K562 (cell line): Measurements from ENCODE around the gene PAIP1. TPM values are rescaled to one million over a fixed set of nuclear protein-coding genes. Genes with fewer than 3 reads are reported as not detected.

Experiments used
- ATF2 ChIP-seq: sonication (generic); formaldehyde crosslinking; IDR thresholded peaks from 2 replicates; pipeline ENCODE4 v1.8.1; 2022; ENCODE audit warnings: missing genetic modification reagents
- BMI1 ChIP-seq: fragments of 150-350 bp; IDR thresholded peaks from 2 replicates; pipeline ENCODE4 v1.6.1; 2014; ENCODE audit warnings: low read length
- BRCA1 ChIP-seq, 2 experiments: fragments of 450-650 bp in 1 of 2; sonication (generic) in 1 of 2; formaldehyde crosslinking in 1 of 2; IDR thresholded peaks; 2 replicates each; pipeline versions ENCODE4 v1.5.0 to v1.6.1; 2017 to 2020; ENCODE audit warnings: mild to moderate bottlenecking in 1 of 2, missing genetic modification reagents in 1 of 2
- E2F6 ChIP-seq, 2 experiments: IDR thresholded peaks; 2 replicates each; pipeline ENCODE4 v1.6.1; 2011; ENCODE audit warnings: borderline replicate concordance in 1 of 2, control low read depth in 1 of 2, low read depth in 1 of 2, low read length in 1 of 2, mild to moderate bottlenecking in 1 of 2, mixed read lengths in 1 of 2, moderate library complexity in 1 of 2; ENCODE audit not compliant: insufficient read depth in 1 of 2, insufficient read length in 1 of 2, poor library complexity in 1 of 2, severe bottlenecking in 1 of 2; ENCODE audit errors: extremely low read depth in 1 of 2
- FUS ChIP-seq: fragments of 200-400 bp; formaldehyde crosslinking; optimal IDR thresholded peaks from 2 replicates; pipeline ENCODE3; 2017; ENCODE audit warnings: low read depth, low read length
- HMGN3 ChIP-seq: IDR thresholded peaks from 2 replicates; pipeline ENCODE4 v1.6.1; 2011; ENCODE audit warnings: borderline replicate concordance, low read depth, mild to moderate bottlenecking, mixed read lengths, low read length; ENCODE audit not compliant: insufficient read length; ENCODE audit errors: extremely low read depth
- MCM5 ChIP-seq: fragments of 450-650 bp; IDR thresholded peaks from 2 replicates; pipeline ENCODE4 v1.6.1; 2016; ENCODE audit warnings: low read depth
- RREB1 ChIP-seq: fragments of 250-450 bp; sonication (Bioruptor Pico); IDR thresholded peaks from 2 replicates; pipeline ENCODE4 v1.4.0; 2020
- RUNX1 ChIP-seq: sonication (generic); IDR thresholded peaks from 2 replicates; pipeline ENCODE4 v1.6.1; 2016; ENCODE audit warnings: antibody characterized with exemption, low read depth
- SREBF2 ChIP-seq: sonication (generic); formaldehyde crosslinking; IDR thresholded peaks from 2 replicates; pipeline ENCODE4 v1.4.0; 2020; ENCODE audit warnings: mild to moderate bottlenecking, missing genetic modification reagents
- TAF9B ChIP-seq: fragments of 450-650 bp; IDR thresholded peaks from 2 replicates; pipeline ENCODE4 v1.6.1; 2018; ENCODE audit warnings: mild to moderate bottlenecking; ENCODE audit not compliant: partially characterized antibody
- TARDBP ChIP-seq: fragments of 450-650 bp; IDR thresholded peaks from 2 replicates; pipeline ENCODE4 v1.6.1; 2016
- ZNF197 ChIP-seq: fragments of 200-800 bp; sonication (Bioruptor generic); IDR thresholded peaks from 2 replicates; pipeline ENCODE4 v1.6.1; 2016; ENCODE audit warnings: low read depth, missing genetic modification characterization, missing compliant biosample characterization
- polyA plus RNA-seq, 8 experiments: library from polyadenylated mRNA; depleted of rRNA in 4 of 8; stranded (reverse) in 5 of 8; unstranded in 3 of 8; fragments of >200 nt; fragmentation: Nextera tagmentation in 2 of 8; fragmentation: Illumina TruSeq in 1 of 8; extraction: Ambion mirVana in 2 of 8; extraction: Trizol in 1 of 8; gene quantifications; 2 replicates each; pipeline versions ENCODE4 v1.2.1 to v1.2.3, GENCODE V29; 2011 to 2014; ENCODE audit warnings: inconsistent platforms in 1 of 8, missing spikeins in 1 of 8
- total RNA-seq, 7 experiments: library from RNA; depleted of rRNA in 6 of 7; stranded (reverse); fragments of >200 nt in 6 of 7; fragmentation: Illumina TruSeq in 2 of 7; extraction: Trizol in 2 of 7; gene quantifications; 2 replicates each; pipeline versions ENCODE4 v1.2.1 to v1.2.3, GENCODE V29; 2011 to 2021; ENCODE audit warnings: low replicate concordance in 1 of 7
- TF ChIP-seq, protein P1 (sequence below), 3 experiments: IDR thresholded peaks in 2 of 3; conservative IDR thresholded peaks in 1 of 3; 2 replicates each; pipeline ENCODE4 v1.5.1; 2011 to 2012; ENCODE audit warnings: low read length in 3 of 3, mild to moderate bottlenecking in 3 of 3, control low read depth in 2 of 3, improper control_type of control experiment in 1 of 3, inconsistent platforms in 1 of 3, low read depth in 1 of 3, mixed read lengths in 1 of 3, moderate library complexity in 1 of 3; ENCODE audit not compliant: insufficient read depth in 2 of 3
- TF ChIP-seq, protein P2 (sequence below): fragments of 450-650 bp; conservative IDR thresholded peaks from 2 replicates; pipeline ENCODE4 v1.6.1; 2016; ENCODE audit warnings: missing genetic modification characterization, low read depth, mild to moderate bottlenecking, missing compliant biosample characterization, moderate library complexity

Gene PAIP1
- total and polyA plus RNA-seq, 9 of the 15 experiments (the other 6 are each of a cell fraction or from before 2014, with no cell fraction given) = 51.7 to 181 (median 102) TPM

DNA sequence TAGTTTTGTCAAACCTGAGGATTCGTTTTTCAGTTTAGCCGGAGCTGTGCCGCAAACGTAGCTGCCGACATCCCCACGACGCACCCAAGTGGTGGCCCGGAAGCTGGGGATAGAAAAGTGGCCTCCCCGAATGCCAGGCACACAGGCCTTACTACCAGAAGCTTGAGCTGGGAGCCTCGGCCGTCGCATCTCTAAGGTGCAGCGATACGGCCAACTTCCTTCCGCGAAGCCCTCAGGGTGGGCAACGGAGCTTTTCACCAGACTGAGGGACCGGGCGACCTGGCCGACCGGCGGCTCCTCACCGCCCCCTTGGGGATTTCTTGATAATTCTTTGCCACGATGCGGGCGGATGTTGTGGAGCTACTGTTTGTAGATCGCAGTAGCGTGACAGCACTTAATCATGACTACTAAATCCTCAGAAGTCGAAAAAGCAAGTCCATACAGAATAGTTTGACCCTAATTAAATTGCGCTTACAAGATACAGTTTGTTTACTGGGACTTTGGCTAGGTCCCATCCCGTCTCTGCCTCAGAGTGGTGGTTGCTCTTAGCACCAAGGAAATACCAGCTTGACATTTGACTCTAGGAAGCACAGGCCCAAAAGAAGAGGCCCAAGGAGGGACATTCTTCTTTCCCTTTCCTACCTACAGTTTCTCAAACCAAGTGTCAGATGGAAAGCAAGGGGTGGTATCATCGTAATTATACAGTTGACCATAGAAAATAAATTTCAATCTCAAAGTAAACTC lies 72.6 kb downstream of the PAIP1 start (continued):
- TF ChIP-seq ZNF197 (CRISPR knock-in tag) (no peak; the same call in 1 of the 2 replicates), ATF2 (CRISPR knock-in tag) (no peak), HMGN3 (peak; percentile 22), BMI1 (no peak), MCM5 (no peak), FUS (no peak), SREBF2 (CRISPR knock-in tag) (0 out of 2 replicates have a peak, but pooled peaks have one; percentile 43), RREB1 (CRISPR knock-in tag) (no peak), E2F6 (IDR thresholded peaks at IDR 0.05; ENCODE audit: borderline replicate concordance in 1 of 2, extremely low read depth in 1 of 2, insufficient read depth in 1 of 2, insufficient read length in 1 of 2, low read depth in 1 of 2, low read length in 1 of 2, poor library complexity in 1 of 2, severe bottlenecking in 1 of 2) (peak in 1 of 2 experiments; percentile 62), RUNX1 (no peak), TARDBP (no peak), TAF9B (peak; percentile 34), BRCA1 (IDR thresholded peaks at IDR 0.05) (no peak), BRCA1 (CRISPR knock-in tag; IDR thresholded peaks at IDR 0.05) (no peak)
- TF ChIP-seq, protein P1, sequence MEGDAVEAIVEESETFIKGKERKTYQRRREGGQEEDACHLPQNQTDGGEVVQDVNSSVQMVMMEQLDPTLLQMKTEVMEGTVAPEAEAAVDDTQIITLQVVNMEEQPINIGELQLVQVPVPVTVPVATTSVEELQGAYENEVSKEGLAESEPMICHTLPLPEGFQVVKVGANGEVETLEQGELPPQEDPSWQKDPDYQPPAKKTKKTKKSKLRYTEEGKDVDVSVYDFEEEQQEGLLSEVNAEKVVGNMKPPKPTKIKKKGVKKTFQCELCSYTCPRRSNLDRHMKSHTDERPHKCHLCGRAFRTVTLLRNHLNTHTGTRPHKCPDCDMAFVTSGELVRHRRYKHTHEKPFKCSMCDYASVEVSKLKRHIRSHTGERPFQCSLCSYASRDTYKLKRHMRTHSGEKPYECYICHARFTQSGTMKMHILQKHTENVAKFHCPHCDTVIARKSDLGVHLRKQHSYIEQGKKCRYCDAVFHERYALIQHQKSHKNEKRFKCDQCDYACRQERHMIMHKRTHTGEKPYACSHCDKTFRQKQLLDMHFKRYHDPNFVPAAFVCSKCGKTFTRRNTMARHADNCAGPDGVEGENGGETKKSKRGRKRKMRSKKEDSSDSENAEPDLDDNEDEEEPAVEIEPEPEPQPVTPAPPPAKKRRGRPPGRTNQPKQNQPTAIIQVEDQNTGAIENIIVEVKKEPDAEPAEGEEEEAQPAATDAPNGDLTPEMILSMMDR (IDR thresholded peaks at IDR 0.05 in 2 of 3, conservative IDR thresholded peaks at IDR 0.05 in 1 of 3; ENCODE audit: insufficient read depth in 2 of 3, low read depth in 1 of 3, low read length in 3 of 3) = peak; percentile 90 to 91 (median 90)
- TF ChIP-seq, protein P2, sequence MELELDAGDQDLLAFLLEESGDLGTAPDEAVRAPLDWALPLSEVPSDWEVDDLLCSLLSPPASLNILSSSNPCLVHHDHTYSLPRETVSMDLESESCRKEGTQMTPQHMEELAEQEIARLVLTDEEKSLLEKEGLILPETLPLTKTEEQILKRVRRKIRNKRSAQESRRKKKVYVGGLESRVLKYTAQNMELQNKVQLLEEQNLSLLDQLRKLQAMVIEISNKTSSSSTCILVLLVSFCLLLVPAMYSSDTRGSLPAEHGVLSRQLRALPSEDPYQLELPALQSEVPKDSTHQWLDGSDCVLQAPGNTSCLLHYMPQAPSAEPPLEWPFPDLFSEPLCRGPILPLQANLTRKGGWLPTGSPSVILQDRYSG (tag) = peak; percentile 91
